Adrenal gland (tissue), 12 donors: ENCODE measurements around the gene ST6GALNAC3. TPM values are rescaled to one million over a fixed set of nuclear protein-coding genes. Genes with fewer than 3 reads are reported as not detected.

ENCODE experiments used
- DNase-seq, 7 donors: peaks; one replicate each; pipeline ENCODE4 v3.0.0-alpha.2; 2019 to 2020
- H3K27ac ChIP-seq, 5 donors: fragments of 200-600 bp; sonication (generic) in 4 of 5; 1 replicate in 3 of 5; 2 replicates in 2 of 5; pipeline versions ENCODE4 v1.5.1 to v1.8.0; 2016 to 2020; ENCODE audit warnings: mild to moderate bottlenecking in 1 of 5
- H3K27me3 ChIP-seq: fragments of 200-600 bp; 2 replicates; pipeline ENCODE4 v1.8.0; 2021
- H3K36me3 ChIP-seq, 2 donors: fragments of 200-600 bp; replicated peaks in 1 of 2; 1 replicate in 1 of 2; 2 replicates in 1 of 2; pipeline versions ENCODE4 v1.5.1 to v1.8.0; 2018 to 2022
- H3K4me1 ChIP-seq, 2 donors: fragments of 200-600 bp; replicated peaks in 1 of 2; 1 replicate in 1 of 2; 2 replicates in 1 of 2; pipeline versions ENCODE4 v1.5.1 to v1.8.0; 2018 to 2021
- H3K4me3 ChIP-seq, 4 donors: fragments of 200-600 bp; sonication (generic) in 3 of 4; one replicate each; pipeline ENCODE4 v1.5.1; 2016 to 2018
- H3K9me3 ChIP-seq, 3 donors: fragments of 200-600 bp; sonication (generic) in 1 of 3; replicated peaks in 1 of 3; 1 replicate in 2 of 3; 2 replicates in 1 of 3; pipeline versions ENCODE4 v1.5.1 to v1.8.0; 2016 to 2021
- POLR2A ChIP-seq, 2 donors: fragments of 450-650 bp; IDR thresholded peaks; one replicate each; pipeline ENCODE4 v1.6.1; 2017; ENCODE audit warnings: antibody characterized with exemption in 2 of 2, mild to moderate bottlenecking in 2 of 2, moderate library complexity in 1 of 2
- WGBS, 4 donors: extraction: QIAGEN DNeasy Blood & Tissue Kit in 2 of 4; methylation state at CpG; one replicate each; pipeline versions ENCODE4 v1.1.5 to v1.1.7; 2013 to 2017; 5-methylcytosine and 5-hydroxymethylcytosine counted together
- intact Hi-C, 2 donors: fragments of 100-400 bp; cut with DNase I; formaldehyde crosslinking; loops; one replicate each; pipeline versions ENCODE4 v1.14.1 to v1.15.0; 2022 to 2023
- polyA plus RNA-seq, 3 donors: library from polyadenylated mRNA; stranded (reverse); fragments of 200-250 nt in 2 of 3; fragments of 350-450 nt in 1 of 3; fragmentation: Illumina TruSeq in 1 of 3; extraction: RNeasy Lipid Tissue Mini Kit (QIAGEN cat#74804) in 1 of 3; gene quantifications; one replicate each; pipeline ENCODE4 v1.2.3, GENCODE V29; 2013 to 2014
- total RNA-seq, 9 donors: library from RNA; depleted of rRNA in 4 of 9; stranded (reverse); fragments of >200 nt in 4 of 9; fragments of 120-200 nt in 1 of 9; fragmentation: NEBNext Ultra II Directional in 1 of 9; extraction: Animal tissue kit (Norgen Biotek cat#: 25700) in 1 of 9; gene quantifications; one replicate each; pipeline versions ENCODE4 v1.1.0 to v1.2.4, GENCODE V29; 2013 to 2023
- TF ChIP-seq, protein P1 (sequence below), 6 experiments: fragments of 450-650 bp in 4 of 6; fragments of 200-600 bp in 2 of 6; sonication (generic) in 1 of 6; IDR thresholded peaks; 1 replicate in 5 of 6; 2 replicates in 1 of 6; pipeline versions ENCODE4 v1.5.1 to v1.8.0; 2016 to 2021; ENCODE audit warnings: antibody characterized with exemption in 6 of 6, mild to moderate bottlenecking in 2 of 6, moderate library complexity in 1 of 6
- donor health status: healthy with polysubstance abuse.
- donor health status: Bipolar disorder and iron deficiency.
- donor health status: DM: yes; HTN: yes; CAD: no.
- donor health status: DM: no; HTN: no; CAD: no.
- donor health status: DM: no; HTN: no; CAD: no.
- donor health status: DM: yes; HTN: yes; CAD: no.

ST6GALNAC3 gene
- total and polyA plus RNA-seq, 12 donors: 1.4 to 11.5 (median 5.9) TPM

DNA sequence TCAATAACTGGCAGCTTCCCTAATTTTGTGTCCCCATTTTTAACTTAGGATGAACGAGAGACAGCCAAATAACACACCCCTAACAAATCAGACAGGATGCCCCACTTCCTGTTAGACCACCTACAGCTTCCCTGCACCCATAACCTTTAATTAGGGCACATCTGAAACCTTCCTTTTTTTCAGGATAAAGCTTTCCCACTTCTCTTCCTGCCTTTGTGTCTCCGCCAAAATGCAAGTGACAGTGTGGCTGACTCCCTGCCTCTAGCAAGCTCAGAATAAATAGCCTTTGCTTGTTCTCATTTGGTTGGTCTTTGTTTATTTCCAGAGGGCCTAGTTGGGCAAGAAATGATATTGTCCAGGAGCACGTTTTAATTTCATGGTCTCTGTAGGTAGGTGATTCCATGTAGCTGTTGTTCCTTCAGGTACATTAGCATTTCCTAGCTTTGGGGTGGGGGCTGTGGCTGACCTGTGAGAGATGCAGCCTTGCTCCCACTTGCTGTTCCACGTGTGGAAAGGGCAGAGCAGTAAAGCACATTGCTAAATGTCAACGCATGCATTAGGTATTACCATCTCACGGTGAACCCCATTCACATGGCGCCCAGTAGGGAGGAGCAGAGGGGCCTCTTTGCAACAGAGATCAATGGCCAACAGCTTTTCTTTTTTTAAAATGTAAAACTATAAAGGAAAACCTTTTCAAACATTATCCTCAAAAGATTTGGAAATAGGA, 154.9 kb downstream of the ST6GALNAC3 start:
- H3K4me3 ChIP-seq: no peak overlapping the region
- H3K27me3 ChIP-seq: no peaks in the 10 kb centered on the region
- no peaks in the 10 kb centered on the region for H3K4me1 ChIP-seq
- no peak for TF ChIP-seq POLR2A (IDR thresholded peaks at IDR 0.05)
- TF ChIP-seq, protein P1, sequence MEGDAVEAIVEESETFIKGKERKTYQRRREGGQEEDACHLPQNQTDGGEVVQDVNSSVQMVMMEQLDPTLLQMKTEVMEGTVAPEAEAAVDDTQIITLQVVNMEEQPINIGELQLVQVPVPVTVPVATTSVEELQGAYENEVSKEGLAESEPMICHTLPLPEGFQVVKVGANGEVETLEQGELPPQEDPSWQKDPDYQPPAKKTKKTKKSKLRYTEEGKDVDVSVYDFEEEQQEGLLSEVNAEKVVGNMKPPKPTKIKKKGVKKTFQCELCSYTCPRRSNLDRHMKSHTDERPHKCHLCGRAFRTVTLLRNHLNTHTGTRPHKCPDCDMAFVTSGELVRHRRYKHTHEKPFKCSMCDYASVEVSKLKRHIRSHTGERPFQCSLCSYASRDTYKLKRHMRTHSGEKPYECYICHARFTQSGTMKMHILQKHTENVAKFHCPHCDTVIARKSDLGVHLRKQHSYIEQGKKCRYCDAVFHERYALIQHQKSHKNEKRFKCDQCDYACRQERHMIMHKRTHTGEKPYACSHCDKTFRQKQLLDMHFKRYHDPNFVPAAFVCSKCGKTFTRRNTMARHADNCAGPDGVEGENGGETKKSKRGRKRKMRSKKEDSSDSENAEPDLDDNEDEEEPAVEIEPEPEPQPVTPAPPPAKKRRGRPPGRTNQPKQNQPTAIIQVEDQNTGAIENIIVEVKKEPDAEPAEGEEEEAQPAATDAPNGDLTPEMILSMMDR (IDR thresholded peaks at IDR 0.05): no peak
- no peaks in the 10 kb centered on the region for H3K36me3 ChIP-seq
- H3K27ac ChIP-seq: no peak overlapping the region
- DNase-seq: no peak
- no peaks in the 10 kb centered on the region for H3K9me3 ChIP-seq
- WGBS, 4 donors: 56 to 71% (median 66%) methylated on average over 7 of the region's 7 CpGs
- intact Hi-C loops: no loop called here

DNA sequence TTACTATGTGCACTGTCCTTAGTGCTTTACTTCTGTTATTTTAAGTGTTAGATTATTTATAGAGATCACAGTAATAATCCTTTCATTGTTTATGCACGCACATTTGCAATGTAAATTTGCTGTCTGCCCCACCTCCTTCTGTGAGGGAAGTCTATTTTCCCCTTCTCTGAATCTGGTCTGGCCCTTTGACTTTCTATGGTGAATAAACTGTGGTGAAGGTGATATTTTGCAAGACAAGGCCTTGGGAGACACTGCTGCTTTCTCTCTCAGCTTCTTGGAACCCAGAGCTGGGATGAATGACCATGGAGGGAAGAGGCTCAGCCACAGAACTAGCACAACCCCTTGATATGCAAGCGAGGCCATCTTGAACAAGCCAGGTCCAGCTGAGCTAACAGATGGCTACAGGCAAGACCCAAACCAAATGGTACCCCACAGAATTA, 156.3 kb downstream of the ST6GALNAC3 start:
- DNase-seq: no peak
- H3K27me3 ChIP-seq: no peaks in the 10 kb centered on the region
- TF ChIP-seq POLR2A (IDR thresholded peaks at IDR 0.05): no peak
- TF ChIP-seq, protein P1 (IDR thresholded peaks at IDR 0.05): no peak
- WGBS, 4 donors: 77 to 86% (median 80%) methylated on average over 2 of the region's 2 CpGs
- no peak overlapping the region for H3K27ac ChIP-seq
- no peak overlapping the region for H3K4me3 ChIP-seq
- H3K9me3 ChIP-seq: no peaks in the 10 kb centered on the region
- H3K4me1 ChIP-seq: no peaks in the 10 kb centered on the region
- no peaks in the 10 kb centered on the region for H3K36me3 ChIP-seq
- intact Hi-C loops: no loop called here

DNA sequence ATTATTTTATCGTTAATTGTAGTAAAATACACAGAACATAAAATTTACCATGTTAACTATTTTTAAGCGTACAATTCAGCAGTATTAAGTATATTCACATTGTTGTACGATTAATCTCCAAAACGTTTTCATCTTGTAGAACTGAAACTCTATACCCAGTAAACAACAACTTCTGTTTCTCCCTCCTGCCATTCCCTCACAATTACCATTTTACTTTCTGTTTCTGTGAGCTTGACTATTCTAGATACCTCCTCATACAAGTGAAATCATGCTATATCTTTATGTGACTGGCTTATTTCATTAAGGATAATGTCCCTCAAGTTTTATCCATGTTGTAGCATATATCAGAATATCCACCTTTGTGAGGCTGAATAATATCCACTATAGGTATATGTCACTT, 156.8 kb downstream of the ST6GALNAC3 start:
- 68 to 73% (median 71%) methylated on average over 4 of the region's 4 CpGs for WGBS, 4 donors

DNA sequence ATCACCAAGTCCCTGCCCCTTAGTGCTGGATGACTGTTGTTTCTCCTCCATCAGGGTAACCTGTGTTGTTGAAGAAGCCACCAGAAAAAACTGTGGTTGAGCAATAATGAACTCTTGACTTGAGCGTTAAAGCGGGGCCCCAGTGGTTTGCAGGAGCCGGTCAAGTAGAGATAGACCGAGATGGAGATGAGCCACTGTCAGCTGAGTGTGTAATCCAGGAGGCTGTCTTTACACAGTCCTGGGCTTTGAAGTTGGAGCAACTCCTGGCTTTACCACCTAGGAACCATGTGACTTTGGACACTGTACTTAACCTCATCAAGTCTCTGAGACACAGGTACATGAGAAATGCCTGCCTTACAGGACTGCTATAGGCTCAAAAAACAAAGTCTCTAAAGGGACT, 158.1 kb downstream of the ST6GALNAC3 start:
- H3K27me3 ChIP-seq: no peaks in the 10 kb centered on the region
- H3K4me1 ChIP-seq: no peaks in the 10 kb centered on the region
- H3K9me3 ChIP-seq: no peaks in the 10 kb centered on the region
- H3K27ac ChIP-seq: no peak overlapping the region
- 89 to 95% (median 94%) methylated on average over 4 of the region's 4 CpGs for WGBS, 4 donors
- no peaks in the 10 kb centered on the region for H3K36me3 ChIP-seq
- intact Hi-C loops: no loop called here
- TF ChIP-seq, protein P1 (IDR thresholded peaks at IDR 0.05): no peak
- no peak for TF ChIP-seq POLR2A (IDR thresholded peaks at IDR 0.05)
- DNase-seq: no peak
- no peak overlapping the region for H3K4me3 ChIP-seq

More for the DNA sequence above, 156.8 kb downstream of the ST6GALNAC3 start:
- no peaks in the 10 kb centered on the region for H3K27me3 ChIP-seq
- no peak overlapping the region for H3K4me3 ChIP-seq
- intact Hi-C loops: no loop called here
- TF ChIP-seq POLR2A (IDR thresholded peaks at IDR 0.05): no peak
- TF ChIP-seq, protein P1 (IDR thresholded peaks at IDR 0.05): no peak
- DNase-seq: no peak
- H3K27ac ChIP-seq: no peak overlapping the region
- no peaks in the 10 kb centered on the region for H3K36me3 ChIP-seq
- no peaks in the 10 kb centered on the region for H3K9me3 ChIP-seq
- no peaks in the 10 kb centered on the region for H3K4me1 ChIP-seq
